K562 (cell line): ENCODE data around the gene ARHGEF12. TPM values are rescaled to one million over a fixed set of nuclear protein-coding genes. Genes with fewer than 3 reads are reported as not detected.

Experiments used
- ATAC-seq: fragments of 200-7000 bp; cut with Tn5 transposase; 3 replicates; pipeline ENCODE4 v1.9.1; 2020; ENCODE audit warnings: moderate library complexity
- BruUV-seq: library from RNA; stranded (reverse); fragments of 400-500 nt; replicated peaks from 2 replicates; lab custom pipeline; 2021; lab: Mats Ljungman, UMichigan
- CTCF ChIA-PET: fragments of 300-600 bp; formaldehyde crosslinking; extraction: SDS; loops from one replicate; lab custom pipeline; 2021; ENCODE audit warnings: low intra/inter-chr PET ratio; lab: Yijun Ruan, JAX
- POLR2A ChIA-PET: fragments of 300-600, 350-650 bp; sonication (Branson Sonifier 250); formaldehyde crosslinking; extraction: SDS; loops from one replicate; lab custom pipeline; 2021; ENCODE audit warnings: antibody characterized with exemption, inconsistent platforms; lab: Yijun Ruan, JAX
- DNase-seq, 4 experiments: peaks; one replicate each; pipeline versions ENCODE4 v3.0.0 to v3.0.0-alpha.2; 2011 to 2018; ENCODE audit warnings: low spot score in 3 of 4, mixed read lengths in 3 of 4; ENCODE audit errors: extremely low read depth in 1 of 4
- FAIRE-seq: peaks from 2 replicates; lab custom pipeline; 2011; peaks lifted over from hg19 to GRCh38; lab: Jason Lieb, UNC
- H2AFZ ChIP-seq: 2 replicates; pipeline ENCODE4 v1.6.0; 2011; ENCODE audit warnings: low read depth, low read length, control low read depth, inconsistent platforms
- H3K27ac ChIP-seq: fragments of 200-600 bp; 3 replicates; pipeline ENCODE4 v1.8.0; 2011; ENCODE audit warnings: low read depth, mild to moderate bottlenecking, control low read depth, inconsistent platforms, low read length, moderate library complexity, mixed read lengths; ENCODE audit errors: extremely low read depth
- H3K27me3 ChIP-seq, 2 experiments: fragments of 300-600 bp in 1 of 2; 2 replicates in 1 of 2; 3 replicates in 1 of 2; pipeline versions ENCODE4 v1.6.0 to v1.8.0; 2011; ENCODE audit warnings: inconsistent platforms in 2 of 2, low read length in 2 of 2, mild to moderate bottlenecking in 1 of 2, mixed read lengths in 1 of 2, moderate library complexity in 1 of 2; ENCODE audit not compliant: control insufficient read depth in 2 of 2, insufficient read depth in 2 of 2
- H3K36me3 ChIP-seq: fragments of 300-600 bp; 3 replicates; pipeline ENCODE4 v1.8.0; 2011; ENCODE audit warnings: mild to moderate bottlenecking, low read length, inconsistent platforms; ENCODE audit not compliant: control insufficient read depth, insufficient read depth
- H3K4me1 ChIP-seq, 2 experiments: fragments of 200-600 bp in 1 of 2; replicated peaks in 1 of 2; 2 replicates in 1 of 2; 3 replicates in 1 of 2; pipeline versions ENCODE4 v1.5.1 to v1.8.0; 2011; ENCODE audit warnings: inconsistent platforms in 2 of 2, low read length in 2 of 2, mild to moderate bottlenecking in 1 of 2, mixed read lengths in 1 of 2, moderate library complexity in 1 of 2; ENCODE audit not compliant: control insufficient read depth in 2 of 2, insufficient read depth in 2 of 2
- H3K4me2 ChIP-seq: 2 replicates; pipeline ENCODE4 v1.6.1; 2011; ENCODE audit warnings: low read length, control low read depth, inconsistent platforms, mixed read lengths; ENCODE audit not compliant: insufficient read depth
- H3K4me3 ChIP-seq: fragments of 200-600 bp; sonication (generic), shearing (Covaris generic); 2 replicates; pipeline ENCODE4 v1.5.1; 2016; ENCODE audit warnings: control low read depth, inconsistent platforms
- H3K79me2 ChIP-seq: fragments of 200-600 bp; 3 replicates; pipeline ENCODE4 v1.8.0; 2011; ENCODE audit warnings: low read length, inconsistent platforms; ENCODE audit not compliant: control insufficient read depth, insufficient read depth
- H3K9ac ChIP-seq, 2 experiments: 2 replicates each; pipeline versions ENCODE4 v1.6.0 to v1.6.1; 2011; ENCODE audit warnings: low read depth in 2 of 2, low read length in 2 of 2, control low read depth in 1 of 2, inconsistent platforms in 1 of 2, mild to moderate bottlenecking in 1 of 2, mixed read lengths in 1 of 2; ENCODE audit not compliant: insufficient read depth in 1 of 2
- H3K9me1 ChIP-seq: one replicate; pipeline ENCODE4 v1.6.0; 2011; ENCODE audit warnings: inconsistent platforms, mild to moderate bottlenecking, low read length, moderate library complexity; ENCODE audit not compliant: control insufficient read depth, insufficient read depth
- H3K9me3 ChIP-seq: replicated peaks from 2 replicates; pipeline ENCODE4 v1.5.1; 2011; ENCODE audit warnings: low read depth, low read length, inconsistent platforms; ENCODE audit not compliant: control insufficient read depth, insufficient read depth
- H4K20me1 ChIP-seq: replicated peaks from 2 replicates; pipeline ENCODE4 v1.6.1; 2011; ENCODE audit warnings: low read length, inconsistent platforms, mixed read lengths; ENCODE audit not compliant: control insufficient read depth, insufficient read depth
- FOXJ3 ChIP-seq: sonication (generic); formaldehyde crosslinking; IDR thresholded peaks from 2 replicates; pipeline ENCODE4 v1.4.0; 2020; ENCODE audit warnings: mild to moderate bottlenecking, missing genetic modification reagents
- HEY1 ChIP-seq: fragments of 250-450 bp; sonication (Bioruptor Pico); IDR thresholded peaks from 2 replicates; pipeline ENCODE4 v1.5.0; 2020; ENCODE audit warnings: mild to moderate bottlenecking, moderate library complexity, borderline replicate concordance
- ILF3 ChIP-seq: fragments of 450-650 bp; IDR thresholded peaks from 2 replicates; pipeline ENCODE4 v1.6.1; 2018; ENCODE audit warnings: antibody characterized with exemption, mild to moderate bottlenecking, moderate library complexity, borderline replicate concordance
- KHSRP ChIP-seq: fragments of 450-650 bp; IDR thresholded peaks from 2 replicates; pipeline ENCODE4 v1.6.1; 2017
- NELFE ChIP-seq: IDR thresholded peaks from 2 replicates; pipeline ENCODE4 v1.6.1; 2011; ENCODE audit warnings: mild to moderate bottlenecking; ENCODE audit not compliant: insufficient read depth, insufficient read length
- NFIX ChIP-seq: fragments of 250-450 bp; sonication (Bioruptor Pico); IDR thresholded peaks from 2 replicates; pipeline ENCODE4 v1.4.0; 2020; ENCODE audit warnings: low read depth, mild to moderate bottlenecking, moderate library complexity
- TBP ChIP-seq: optimal IDR thresholded peaks from 2 replicates; pipeline ENCODE3; 2011; ENCODE audit warnings: low read depth, low read length, improper control_type of control experiment
- TOE1 ChIP-seq, 2 experiments: fragments of 450-650 bp in 1 of 2; sonication (generic) in 1 of 2; formaldehyde crosslinking in 1 of 2; IDR thresholded peaks; 2 replicates each; pipeline versions ENCODE4 v1.7.1 to v1.8.0; 2016 to 2022; ENCODE audit warnings: borderline replicate concordance in 2 of 2, mild to moderate bottlenecking in 2 of 2, antibody characterized with exemption in 1 of 2, inconsistent platforms in 1 of 2, low read depth in 1 of 2, missing genetic modification reagents in 1 of 2, moderate library complexity in 1 of 2
- XRCC4 ChIP-seq: IDR thresholded peaks from one replicate; pipeline ENCODE4 v1.6.1; 2011; ENCODE audit not compliant: insufficient read depth, insufficient read length; ENCODE audit errors: extremely low read depth
- WGBS: fragments of 100-300 bp; shearing (Covaris generic); methylation state at CpG from one replicate; pipeline ENCODE4 v1.1.6; 2016; ENCODE audit warnings: low coverage, mixed read lengths; ENCODE audit not compliant: insufficient coverage; ENCODE audit errors: missing lambda C conversion rate; 5-methylcytosine and 5-hydroxymethylcytosine counted together
- in situ Hi-C: fragments of 300-500 bp; cut with MboI; formaldehyde crosslinking; loops from 4 replicates; pipeline ENCODE4 v1.15.0; 2018; ENCODE audit warnings: inconsistent platforms, mixed read lengths
- intact Hi-C: fragments of 100-400 bp; cut with micrococcal nuclease; formaldehyde crosslinking; loops from 2 replicates; pipeline ENCODE4 v1.14.2; 2022
- polyA plus RNA-seq, 8 experiments: library from polyadenylated mRNA; depleted of rRNA in 4 of 8; stranded (reverse) in 5 of 8; unstranded in 3 of 8; fragments of >200 nt; fragmentation: Nextera tagmentation in 2 of 8; fragmentation: Illumina TruSeq in 1 of 8; extraction: Ambion mirVana in 2 of 8; extraction: Trizol in 1 of 8; gene quantifications; 2 replicates each; pipeline versions ENCODE4 v1.2.1 to v1.2.3, GENCODE V29; 2011 to 2014; ENCODE audit warnings: inconsistent platforms in 1 of 8, missing spikeins in 1 of 8
- total RNA-seq, 7 experiments: library from RNA; depleted of rRNA in 6 of 7; stranded (reverse); fragments of >200 nt in 6 of 7; fragmentation: Illumina TruSeq in 2 of 7; extraction: Trizol in 2 of 7; gene quantifications; 2 replicates each; pipeline versions ENCODE4 v1.2.1 to v1.2.3, GENCODE V29; 2011 to 2021; ENCODE audit warnings: low replicate concordance in 1 of 7
- TF ChIP-seq, protein P1 (sequence below), 2 experiments: fragments of 450-650 bp in 1 of 2; IDR thresholded peaks; 2 replicates each; pipeline ENCODE4 v1.6.1; 2011 to 2017; ENCODE audit warnings: low read depth in 2 of 2, antibody characterized with exemption in 1 of 2, borderline replicate concordance in 1 of 2, low read length in 1 of 2, mild to moderate bottlenecking in 1 of 2, mixed read lengths in 1 of 2; ENCODE audit not compliant: control insufficient read depth in 1 of 2
- TF ChIP-seq, protein P2 (sequence below): fragments of 450-650 bp; formaldehyde crosslinking; IDR thresholded peaks from 2 replicates; pipeline ENCODE4 v1.4.0; 2022; ENCODE audit warnings: missing genetic modification characterization

ARHGEF12 gene
- total and polyA plus RNA-seq, 9 of the 15 experiments (the other 6 are each of a cell fraction or from before 2014, with no cell fraction given): 3.5 to 51.7 (median 29.5) TPM

DNA sequence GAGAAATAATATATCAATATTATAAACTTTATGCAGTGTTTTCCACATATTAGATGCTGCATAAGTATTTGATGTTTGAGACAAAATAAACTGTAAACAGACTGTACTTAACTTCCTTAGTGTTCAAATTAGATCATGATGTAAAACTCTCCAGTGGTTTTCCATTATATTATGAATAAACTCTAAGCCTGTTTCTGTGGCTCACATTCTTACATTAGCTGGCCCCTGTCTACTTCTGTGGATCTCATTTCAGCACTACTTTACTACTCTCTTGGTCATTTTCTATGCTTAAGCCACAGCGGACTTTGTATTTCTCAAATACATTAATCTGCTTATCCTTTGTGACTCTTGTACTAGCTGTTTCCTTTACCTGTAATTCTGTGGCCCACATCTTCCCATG is 55.6 kb downstream of the ARHGEF12 start:
- peaks cover 68% of the 10 kb centered on the region for H3K79me2 ChIP-seq
- H3K9ac ChIP-seq: no peak overlapping the region
- BruUV-seq: no TSS peak
- H3K9me1 ChIP-seq: no peaks in the 10 kb centered on the region
- ATAC-seq (no peak), FAIRE-seq (no peak), DNase-seq (no peak)
- POLR2A ChIA-PET: interaction anchor here (2.4 kb wide), 1 partner anchor 8 kb away, joined by 7 read pairs; no protein-coding TSS in a partner anchor
- H2AFZ ChIP-seq: no peak overlapping the region
- no peak overlapping the region for H3K4me3 ChIP-seq
- TF ChIP-seq NFIX (CRISPR knock-in tag) (no peak), FOXJ3 (CRISPR knock-in tag) (no peak), TOE1 (IDR thresholded peaks at IDR 0.05; ENCODE audit: borderline replicate concordance) (no peak), TOE1 (CRISPR knock-in tag; IDR thresholded peaks at IDR 0.05; ENCODE audit: borderline replicate concordance, low read depth) (no peak), ILF3 (no peak), TBP (no peak), KHSRP (no peak), NELFE (no peak), XRCC4 (no peak), HEY1 (CRISPR knock-in tag) (no peak)
- TF ChIP-seq, protein P1, sequence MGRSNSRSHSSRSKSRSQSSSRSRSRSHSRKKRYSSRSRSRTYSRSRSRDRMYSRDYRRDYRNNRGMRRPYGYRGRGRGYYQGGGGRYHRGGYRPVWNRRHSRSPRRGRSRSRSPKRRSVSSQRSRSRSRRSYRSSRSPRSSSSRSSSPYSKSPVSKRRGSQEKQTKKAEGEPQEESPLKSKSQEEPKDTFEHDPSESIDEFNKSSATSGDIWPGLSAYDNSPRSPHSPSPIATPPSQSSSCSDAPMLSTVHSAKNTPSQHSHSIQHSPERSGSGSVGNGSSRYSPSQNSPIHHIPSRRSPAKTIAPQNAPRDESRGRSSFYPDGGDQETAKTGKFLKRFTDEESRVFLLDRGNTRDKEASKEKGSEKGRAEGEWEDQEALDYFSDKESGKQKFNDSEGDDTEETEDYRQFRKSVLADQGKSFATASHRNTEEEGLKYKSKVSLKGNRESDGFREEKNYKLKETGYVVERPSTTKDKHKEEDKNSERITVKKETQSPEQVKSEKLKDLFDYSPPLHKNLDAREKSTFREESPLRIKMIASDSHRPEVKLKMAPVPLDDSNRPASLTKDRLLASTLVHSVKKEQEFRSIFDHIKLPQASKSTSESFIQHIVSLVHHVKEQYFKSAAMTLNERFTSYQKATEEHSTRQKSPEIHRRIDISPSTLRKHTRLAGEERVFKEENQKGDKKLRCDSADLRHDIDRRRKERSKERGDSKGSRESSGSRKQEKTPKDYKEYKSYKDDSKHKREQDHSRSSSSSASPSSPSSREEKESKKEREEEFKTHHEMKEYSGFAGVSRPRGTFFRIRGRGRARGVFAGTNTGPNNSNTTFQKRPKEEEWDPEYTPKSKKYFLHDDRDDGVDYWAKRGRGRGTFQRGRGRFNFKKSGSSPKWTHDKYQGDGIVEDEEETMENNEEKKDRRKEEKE (IDR thresholded peaks at IDR 0.05; ENCODE audit: borderline replicate concordance in 1 of 2, control insufficient read depth in 1 of 2, low read depth in 2 of 2, low read length in 1 of 2): no peak
- TF ChIP-seq, protein P2, sequence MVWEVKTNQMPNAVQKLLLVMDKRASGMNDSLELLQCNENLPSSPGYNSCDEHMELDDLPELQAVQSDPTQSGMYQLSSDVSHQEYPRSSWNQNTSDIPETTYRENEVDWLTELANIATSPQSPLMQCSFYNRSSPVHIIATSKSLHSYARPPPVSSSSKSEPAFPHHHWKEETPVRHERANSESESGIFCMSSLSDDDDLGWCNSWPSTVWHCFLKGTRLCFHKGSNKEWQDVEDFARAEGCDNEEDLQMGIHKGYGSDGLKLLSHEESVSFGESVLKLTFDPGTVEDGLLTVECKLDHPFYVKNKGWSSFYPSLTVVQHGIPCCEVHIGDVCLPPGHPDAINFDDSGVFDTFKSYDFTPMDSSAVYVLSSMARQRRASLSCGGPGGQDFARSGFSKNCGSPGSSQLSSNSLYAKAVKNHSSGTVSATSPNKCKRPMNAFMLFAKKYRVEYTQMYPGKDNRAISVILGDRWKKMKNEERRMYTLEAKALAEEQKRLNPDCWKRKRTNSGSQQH (CRISPR knock-in tag): no peak
- 93% methylated on average over 1 of the region's 1 CpG for WGBS
- no peak overlapping the region for H3K4me2 ChIP-seq
- CTCF ChIA-PET: no interaction called here
- H3K27me3 ChIP-seq: no peaks in the 10 kb centered on the region
- H3K27ac ChIP-seq: no peak overlapping the region
- intact Hi-C loops (no loop called here), in situ Hi-C loops (no loop called here)
- H3K36me3 ChIP-seq: no peaks in the 10 kb centered on the region
- H3K9me3 ChIP-seq: no peaks in the 10 kb centered on the region
- no peaks in the 10 kb centered on the region for H4K20me1 ChIP-seq
- no peaks in the 10 kb centered on the region for H3K4me1 ChIP-seq
